KMS-11 (cell line): Measurements from ENCODE around the gene ZNF302.

Experiments
- H2AFZ ChIP-seq: fragments of 200-600 bp; sonication (generic); 2 replicates; pipeline ENCODE4 v1.6.1; 2016; ENCODE audit warnings: antibody characterized with exemption, mixed run types, low read depth
- H3K27ac ChIP-seq: fragments of 200-600 bp; sonication (generic); 2 replicates; pipeline ENCODE4 v1.6.1; 2016; ENCODE audit warnings: mild to moderate bottlenecking, mixed run types
- H3K27me3 ChIP-seq: fragments of 200-600 bp; sonication (generic); 2 replicates; pipeline ENCODE4 v1.6.1; 2017; ENCODE audit warnings: mild to moderate bottlenecking, low read depth, mixed run types, moderate library complexity; ENCODE audit not compliant: insufficient read depth
- H3K36me3 ChIP-seq: fragments of 200-600 bp; sonication (generic); 2 replicates; pipeline ENCODE4 v1.6.1; 2017; ENCODE audit warnings: mild to moderate bottlenecking, mixed run types; ENCODE audit not compliant: insufficient read depth
- H3K4me1 ChIP-seq: fragments of 200-600 bp; sonication (generic); 2 replicates; pipeline ENCODE4 v1.6.1; 2016; ENCODE audit warnings: mild to moderate bottlenecking, low read depth, mixed run types; ENCODE audit not compliant: poor library complexity, severe bottlenecking
- H3K4me2 ChIP-seq: fragments of 200-600 bp; sonication (generic); 2 replicates; pipeline ENCODE4 v1.7.0; 2016; ENCODE audit warnings: mild to moderate bottlenecking, mixed run types
- H3K4me3 ChIP-seq: fragments of 200-600 bp; sonication (generic); IDR thresholded peaks from 2 replicates; pipeline ENCODE4 v1.6.1; 2017; ENCODE audit warnings: low read depth, low read length, mixed read lengths; ENCODE audit not compliant: insufficient read depth
- H3K79me2 ChIP-seq: fragments of 200-600 bp; sonication (generic); 2 replicates; pipeline ENCODE4 v1.6.1; 2016; ENCODE audit warnings: low read depth, mixed run types; ENCODE audit not compliant: insufficient read depth
- H3K9ac ChIP-seq: fragments of 200-600 bp; sonication (generic); 2 replicates; pipeline ENCODE4 v1.6.1; 2016; ENCODE audit warnings: mild to moderate bottlenecking, mixed run types
- H4K20me1 ChIP-seq: fragments of 200-600 bp; sonication (generic); 2 replicates; pipeline ENCODE4 v1.6.1; 2016; ENCODE audit warnings: mild to moderate bottlenecking, mixed run types; ENCODE audit not compliant: insufficient read depth
- CTCF ChIP-seq: fragments of 200-600 bp; sonication (generic); conservative IDR thresholded peaks from 2 replicates; pipeline ENCODE4 v1.6.1; 2017; ENCODE audit warnings: low read depth, mild to moderate bottlenecking, antibody characterized with exemption, low read length, moderate library complexity, mixed read lengths

The ZNF302 gene

GRCh38 chr19:34690372-34690771 is 12.9 kb downstream of the ZNF302 start:
- H4K20me1 ChIP-seq: no peaks in the 10 kb centered on the region
- H3K9ac ChIP-seq: no peak overlapping the region
- H3K27me3 ChIP-seq: no peaks in the 10 kb centered on the region
- no peak overlapping the region for H3K4me3 ChIP-seq
- H3K4me2 ChIP-seq: no peak overlapping the region
- H3K27ac ChIP-seq: no peak overlapping the region
- H3K4me1 ChIP-seq: no peaks in the 10 kb centered on the region
- no peaks in the 10 kb centered on the region for H3K79me2 ChIP-seq
- no peak overlapping the region for H2AFZ ChIP-seq
- TF ChIP-seq CTCF: no peak
- no peaks in the 10 kb centered on the region for H3K36me3 ChIP-seq

- Histone ChIP-seq H3K4me2 (no peak overlapping the region), H3K27ac (no peak overlapping the region), H3K4me1 (no peaks in the 10 kb centered on the region), H3K9ac (no peak overlapping the region), H3K36me3 (no peaks in the 10 kb centered on the region), H4K20me1 (no peaks in the 10 kb centered on the region), H3K79me2 (no peaks in the 10 kb centered on the region), H2AFZ (no peak overlapping the region), H3K4me3 (no peak overlapping the region), H3K27me3 (no peaks in the 10 kb centered on the region)
- no peak for TF ChIP-seq CTCF
Measured at GRCh38 chr19:34692549-34692948, 15.1 kb downstream of the ZNF302 start.

GRCh38 chr19:34707661-34708060 is 30.2 kb downstream of the ZNF302 start:
- H3K4me3 ChIP-seq: no peak overlapping the region
- H3K27ac ChIP-seq: no peak overlapping the region
- TF ChIP-seq CTCF: no peak
- no peak overlapping the region for H3K4me2 ChIP-seq
- H3K27me3 ChIP-seq: no peaks in the 10 kb centered on the region
- H4K20me1 ChIP-seq: no peaks in the 10 kb centered on the region
- H3K9ac ChIP-seq: no peak overlapping the region
- no peak overlapping the region for H2AFZ ChIP-seq
- H3K79me2 ChIP-seq: no peaks in the 10 kb centered on the region
- no peaks in the 10 kb centered on the region for H3K4me1 ChIP-seq
- H3K36me3 ChIP-seq: no peaks in the 10 kb centered on the region

DNA sequence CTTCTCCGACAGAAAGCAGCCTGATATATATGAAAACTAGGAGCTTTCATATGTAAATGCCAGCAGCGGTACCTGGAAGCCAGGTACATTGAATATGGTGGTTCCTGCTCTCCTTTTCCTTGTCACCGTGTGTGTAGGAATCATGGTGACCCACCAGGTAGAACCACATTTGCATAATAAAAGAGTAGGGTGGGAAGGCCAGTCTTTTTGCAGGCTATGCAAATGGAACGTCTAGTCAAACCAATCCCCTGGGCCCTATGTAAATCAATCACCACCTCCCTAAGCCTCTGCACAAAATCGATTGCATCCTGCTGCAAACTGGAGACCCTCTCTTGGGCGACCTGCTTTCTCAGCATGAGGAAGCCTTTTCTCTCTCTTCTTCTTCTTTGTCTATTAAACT is 34.4 kb downstream of the ZNF302 start:
- H3K9ac ChIP-seq: no peak overlapping the region
- H3K4me2 ChIP-seq: no peak overlapping the region
- H3K4me3 ChIP-seq: no peak overlapping the region
- H3K27ac ChIP-seq: no peak overlapping the region
- no peak for TF ChIP-seq CTCF
- H3K4me1 ChIP-seq: no peaks in the 10 kb centered on the region
- no peaks in the 10 kb centered on the region for H3K27me3 ChIP-seq
- H3K36me3 ChIP-seq: no peaks in the 10 kb centered on the region
- H2AFZ ChIP-seq: peak overlapping the region; percentile 31; the same call in 1 of the 2 replicates
- no peaks in the 10 kb centered on the region for H4K20me1 ChIP-seq
- no peaks in the 10 kb centered on the region for H3K79me2 ChIP-seq
